Stimulated activated CD4-positive, alpha-beta T cell treated with anti-CD3 and anti-CD28 coated beads, Interleukin-15, amount 100 ng/mL, for 24 hours (primary cell): ENCODE results near the gene ITPA.
"Not testable (repeated sequence)": the region's sequence is repeated elsewhere in the genome, so short reads cannot be mapped to it uniquely, and the experiment has no call there.

Source experiments
- DNase-seq: peaks from one replicate; pipeline ENCODE4 v3.0.0-alpha.2; 2020

Gene ITPA

DNA sequence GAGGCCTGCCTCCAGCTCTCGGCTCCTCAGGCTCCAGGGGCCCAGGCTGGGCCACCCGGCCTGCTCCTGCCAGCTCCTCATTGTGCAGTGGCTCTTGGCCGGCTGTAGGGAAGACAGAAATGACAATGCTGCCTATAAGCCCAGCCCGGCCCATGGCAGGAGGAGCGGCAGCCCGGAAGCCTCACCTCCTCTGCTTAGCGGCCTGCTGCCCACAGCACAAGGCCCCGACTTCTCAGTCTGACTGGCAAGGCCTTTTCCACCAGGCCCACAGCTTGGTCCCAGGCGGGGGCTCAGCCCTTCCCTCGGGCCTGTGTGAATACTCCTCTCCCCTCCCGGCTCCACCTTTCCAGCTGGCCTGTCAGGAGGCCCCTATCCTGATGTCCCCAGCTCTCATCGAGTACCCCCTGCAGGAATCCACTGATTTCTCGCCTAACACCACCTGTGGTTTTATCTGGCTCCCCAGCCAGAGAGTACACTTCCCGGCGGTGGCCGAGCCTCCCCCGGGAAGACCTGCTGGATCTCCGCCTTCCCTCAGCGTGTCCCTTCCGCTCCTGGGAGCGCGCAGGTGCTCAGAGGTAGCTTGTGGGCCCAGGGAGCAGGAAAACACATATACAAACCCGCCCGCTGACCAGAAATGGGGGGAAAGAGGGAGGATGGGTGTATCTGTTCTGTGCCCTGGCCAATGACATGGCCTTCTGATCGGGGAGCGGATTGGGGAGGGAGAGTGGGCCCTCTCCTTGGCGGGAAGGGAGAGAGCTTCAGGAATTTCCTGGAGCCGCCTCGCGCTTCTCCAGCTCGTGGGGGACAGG, 5.8 kb upstream of the ITPA start:
- DNase-seq = peak; percentile 56

DNA sequence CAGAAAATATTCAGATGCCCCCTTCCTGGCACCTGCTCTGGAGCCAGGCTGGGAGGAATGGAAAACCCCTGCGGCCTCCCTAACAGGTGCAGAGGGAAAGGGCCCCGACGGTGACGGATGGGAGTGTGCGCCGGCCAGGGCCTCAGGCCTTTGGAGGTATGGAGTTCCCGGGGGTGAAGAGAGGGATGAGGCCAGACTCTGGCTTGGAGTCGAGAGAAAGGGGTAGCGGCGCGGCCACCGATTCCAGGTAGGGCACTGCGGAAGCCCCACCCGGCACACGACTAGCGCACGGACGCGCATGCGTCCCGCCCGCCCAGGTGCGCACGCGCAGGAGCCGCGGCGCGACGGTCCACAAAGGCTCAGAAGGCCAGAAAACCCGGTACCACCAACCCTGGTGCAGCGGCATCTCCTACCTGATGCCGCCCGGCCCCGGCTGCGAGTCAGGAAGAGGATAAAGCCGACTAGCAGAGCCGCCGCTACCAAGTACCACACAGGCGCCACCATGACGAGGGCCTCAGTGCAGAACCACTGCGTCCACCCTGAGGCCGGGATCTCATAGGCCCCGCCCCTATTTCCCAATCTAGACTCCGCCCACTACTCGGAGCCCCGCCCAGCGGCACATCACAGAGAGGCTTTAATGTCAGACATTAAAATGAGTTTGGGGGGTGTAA, 5.0 kb upstream of the ITPA start, which contains the start of gene DDRGK1:
Gene DDRGK1 (minus strand): TSS at position 559 of the 671 bp plus-strand sequence. CDS start 55 bp downstream, at position 504.
- peak; percentile 93 for DNase-seq

DNA sequence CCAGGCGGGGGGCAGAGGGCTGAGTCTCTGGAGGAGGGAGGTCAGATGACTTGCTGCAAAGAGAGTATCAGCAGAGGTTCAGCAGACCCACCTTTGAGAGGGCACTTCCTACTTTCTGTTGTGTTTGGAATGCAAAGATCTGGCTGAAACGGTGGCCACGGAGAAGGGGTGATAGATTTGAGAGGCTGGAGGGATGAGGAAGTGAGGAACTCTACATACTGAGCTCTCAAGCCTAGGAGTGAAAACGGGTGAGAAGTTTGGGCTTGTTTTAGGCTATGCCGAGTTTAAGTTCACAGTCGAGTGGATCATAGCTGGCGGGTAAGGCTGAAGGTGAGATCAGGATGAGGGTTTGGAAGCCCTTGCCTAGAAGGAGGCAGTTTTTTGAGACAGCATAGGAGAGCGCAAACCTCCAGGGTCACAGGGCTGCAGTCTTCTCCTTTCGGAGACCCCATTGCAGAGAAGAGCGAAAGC, 477 bp upstream of the ITPA start:
- DNase-seq = no peak

DNA sequence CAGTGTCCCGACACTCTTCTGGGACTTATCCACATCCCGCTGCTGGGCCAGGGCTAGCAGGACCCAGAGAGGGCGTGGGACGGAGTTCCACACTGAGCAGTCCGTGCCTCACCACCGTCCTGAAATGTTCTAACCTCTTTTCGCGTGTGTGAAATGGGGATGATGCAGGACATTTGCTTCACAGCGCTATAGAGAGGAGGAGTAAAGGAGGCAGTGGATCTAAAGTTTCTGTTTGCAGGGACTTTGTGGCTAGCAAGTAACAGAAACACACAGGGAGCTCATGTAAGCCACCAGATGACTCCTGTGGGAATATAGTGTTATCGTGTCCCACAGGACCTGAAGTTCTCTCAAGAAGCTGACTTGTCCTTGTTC, 634 bp downstream of the ITPA start:
- DNase-seq = no peak

DNA sequence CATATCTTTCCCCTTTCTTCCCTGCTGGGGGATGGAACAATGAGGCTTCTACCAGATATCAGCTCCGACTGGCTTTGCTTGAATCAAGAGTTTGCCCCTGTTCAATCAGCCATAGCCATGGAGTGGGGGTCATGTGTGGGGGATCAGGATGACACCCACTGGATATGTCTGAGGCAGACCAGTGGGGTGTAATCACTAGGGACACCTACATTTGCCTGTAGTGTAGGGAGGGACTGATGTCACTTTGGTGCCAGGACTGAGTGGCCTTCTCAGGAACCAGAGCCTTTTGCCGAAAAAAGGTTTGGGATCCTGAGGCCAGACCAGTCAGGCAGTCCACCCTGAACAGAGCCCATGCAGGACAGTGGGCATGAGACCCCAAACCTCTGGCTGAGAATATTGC, 1.0 kb downstream of the ITPA start:
- no peak for DNase-seq

DNA sequence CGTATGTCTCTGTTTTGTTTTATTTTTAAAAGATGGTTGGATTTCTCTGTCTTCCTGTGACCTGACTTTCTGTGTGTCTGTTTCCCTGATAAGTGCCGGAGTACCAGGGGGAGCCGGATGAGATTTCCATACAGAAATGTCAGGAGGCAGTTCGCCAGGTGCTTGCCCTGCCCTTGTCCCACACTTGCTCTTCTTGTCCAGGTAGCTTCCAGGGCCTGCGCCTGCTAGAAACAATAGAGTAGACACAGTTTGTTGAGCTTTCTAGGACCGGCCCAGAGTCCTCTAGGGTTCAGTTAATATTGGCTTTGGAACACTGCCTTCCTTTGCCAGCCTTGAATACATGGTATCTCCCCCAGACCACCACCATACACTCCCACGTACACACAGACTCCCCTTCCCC, 3.9 kb downstream of the ITPA start:
- DNase-seq = no peak

DNA sequence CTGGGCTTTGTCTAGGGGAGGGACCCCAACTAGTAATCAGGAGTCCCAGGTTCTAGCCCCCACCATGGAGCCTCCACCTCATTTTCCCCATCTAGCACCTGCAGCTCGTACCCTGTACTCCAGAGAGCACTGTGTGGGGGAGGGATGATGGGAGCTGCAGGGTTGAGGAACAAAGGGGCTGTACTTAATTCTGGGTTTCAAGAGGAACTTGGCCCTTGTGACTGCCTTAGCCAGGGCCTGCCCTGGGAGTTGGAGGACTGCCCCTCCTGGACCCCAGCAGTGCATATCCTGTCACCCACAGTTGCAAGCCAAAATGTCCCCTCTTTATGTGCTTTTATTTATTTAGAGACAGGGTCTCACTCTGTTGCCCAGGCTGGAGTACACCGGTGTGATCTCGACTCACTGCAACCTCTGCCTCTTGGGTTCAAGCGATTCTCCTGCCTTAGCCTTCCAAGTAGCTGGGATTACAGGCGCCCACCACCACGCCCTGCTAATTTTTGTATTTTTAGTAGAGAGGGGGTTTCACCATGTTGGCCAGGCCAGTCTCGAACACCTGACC, 6.1 kb downstream of the ITPA start:
- not testable (repeated sequence) for DNase-seq

DNA sequence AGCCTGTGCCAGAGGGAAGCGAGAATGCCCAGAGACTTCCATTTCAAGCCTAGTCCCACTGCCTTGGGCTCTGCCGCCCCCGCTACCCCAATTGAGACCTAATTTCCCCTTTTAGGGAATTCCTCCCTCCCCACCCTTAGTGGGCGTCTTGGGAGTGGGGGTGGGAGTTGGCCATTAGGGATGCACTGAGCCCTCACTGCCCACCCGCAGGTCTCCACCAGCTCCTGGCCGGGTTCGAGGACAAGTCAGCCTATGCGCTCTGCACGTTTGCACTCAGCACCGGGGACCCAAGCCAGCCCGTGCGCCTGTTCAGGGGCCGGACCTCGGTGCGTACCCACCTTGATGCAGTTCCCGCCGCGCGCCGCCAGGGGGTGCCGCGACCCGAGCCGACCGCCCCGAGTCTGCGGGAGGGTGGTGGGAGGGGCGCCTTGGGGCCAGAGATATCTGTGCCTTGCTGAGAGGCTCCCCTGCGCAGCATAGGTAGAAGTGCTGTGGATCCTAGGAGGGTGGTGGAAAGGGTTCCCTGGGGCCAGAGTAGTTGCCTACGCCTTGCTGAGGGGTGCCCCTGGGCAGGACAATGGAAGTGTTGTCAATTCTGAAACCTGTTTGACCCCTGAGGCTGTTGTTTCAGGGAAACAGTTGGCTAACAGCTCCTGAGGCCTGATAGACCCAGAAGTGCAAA, 9.2 kb downstream of the ITPA start:
- DNase-seq = peak; percentile 84

DNA sequence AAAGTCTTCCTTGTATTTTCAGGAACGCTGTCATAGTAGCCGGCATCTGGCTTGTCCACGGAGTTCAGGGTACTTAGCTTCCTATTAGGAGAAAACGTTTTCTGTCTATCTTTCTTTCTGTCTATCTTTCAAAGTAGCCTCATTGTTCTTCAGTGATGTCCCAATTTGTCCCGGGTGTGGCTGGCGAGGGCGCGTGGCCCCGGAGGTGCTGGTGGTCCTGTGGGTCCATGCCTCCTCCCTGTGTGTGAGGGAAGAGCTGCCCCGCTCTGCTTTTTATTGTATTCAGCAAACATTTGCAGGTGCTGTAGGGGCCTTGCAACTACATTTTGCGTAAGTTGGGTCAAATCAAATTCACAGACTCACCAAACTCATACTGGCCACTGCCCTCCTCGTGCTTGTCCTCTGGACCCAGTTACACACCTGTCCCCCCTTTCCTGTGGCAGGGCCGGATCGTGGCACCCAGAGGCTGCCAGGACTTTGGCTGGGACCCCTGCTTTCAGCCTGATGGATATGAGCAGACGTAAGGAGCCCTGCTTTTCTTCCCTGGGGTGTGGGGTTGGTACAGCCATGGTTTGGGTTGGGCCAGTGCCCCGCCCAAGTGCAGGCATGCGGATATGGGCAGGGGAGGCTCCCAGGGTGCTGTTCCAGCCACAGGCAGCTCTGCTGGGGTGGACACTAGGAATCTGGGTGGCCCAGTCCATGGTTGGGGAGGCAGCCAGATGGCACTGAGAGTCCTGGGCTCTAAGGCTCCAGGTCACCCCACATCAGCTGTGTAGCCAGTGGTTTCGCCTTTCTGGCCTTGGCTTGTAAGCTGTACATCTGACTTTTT, 12.3 kb downstream of the ITPA start:
- DNase-seq = no peak

DNA sequence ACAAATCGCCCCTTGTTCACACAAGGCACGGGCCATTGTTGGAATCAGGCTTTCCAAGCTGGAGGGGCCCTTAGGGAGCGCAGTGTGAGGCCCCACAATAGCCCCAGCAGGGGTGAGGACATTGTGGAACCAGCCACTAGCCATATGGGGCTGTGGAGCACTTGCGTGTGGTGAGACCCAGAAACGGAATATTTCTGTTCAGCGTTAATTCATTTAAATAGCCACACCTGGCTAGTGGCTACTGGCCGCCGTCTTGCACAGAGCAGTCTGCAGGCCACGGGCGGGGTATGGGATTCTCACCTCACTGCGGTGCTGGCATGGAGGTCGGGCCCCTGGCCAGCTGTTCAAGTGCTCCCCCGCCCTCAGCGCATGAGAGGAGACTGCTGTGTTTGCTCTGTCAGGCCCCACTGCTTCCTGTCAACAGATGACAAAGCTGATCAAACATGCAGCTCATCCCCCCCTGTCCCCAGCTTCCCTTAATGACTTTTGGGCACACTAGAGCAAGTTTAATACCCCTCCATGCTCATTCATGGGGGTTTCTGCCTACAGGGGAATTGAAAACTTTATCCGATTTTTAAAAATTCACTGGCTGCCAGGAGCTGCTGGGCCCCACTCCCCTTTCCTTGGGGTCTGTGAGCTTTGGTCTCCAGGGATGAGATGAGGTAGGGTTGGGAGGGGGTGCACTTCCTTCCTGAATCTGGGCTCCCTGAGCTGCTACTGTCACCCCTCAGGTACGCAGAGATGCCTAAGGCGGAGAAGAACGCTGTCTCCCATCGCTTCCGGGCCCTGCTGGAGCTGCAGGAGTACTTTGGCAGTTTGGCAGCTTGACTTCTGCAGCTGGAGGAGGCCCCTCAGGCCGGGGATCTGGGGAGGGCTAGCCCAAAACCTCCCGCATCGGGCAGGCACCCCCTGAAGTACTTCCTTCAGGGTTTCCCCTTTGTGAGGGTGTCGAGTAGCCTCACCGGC, 13.6 kb downstream of the ITPA start:
- peak; percentile 34 for DNase-seq

DNA sequence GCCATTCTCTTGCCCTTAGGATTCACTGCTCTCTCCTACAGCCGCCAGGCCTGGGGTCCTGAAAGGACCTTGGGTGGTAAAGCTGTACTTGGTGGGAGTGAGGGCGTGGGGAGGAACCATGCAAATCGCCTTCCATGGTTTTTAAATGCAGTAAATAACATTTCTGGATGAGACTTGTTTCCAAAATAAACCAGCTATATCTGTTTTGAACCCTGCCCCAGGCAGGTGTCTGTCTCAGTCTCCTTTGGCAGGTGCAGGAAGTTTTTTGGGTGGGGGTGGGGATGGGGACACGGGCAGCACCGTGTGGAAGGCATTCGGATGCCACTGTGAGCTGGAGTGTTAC, 14.3 kb downstream of the ITPA start:
- no peak for DNase-seq

DNA sequence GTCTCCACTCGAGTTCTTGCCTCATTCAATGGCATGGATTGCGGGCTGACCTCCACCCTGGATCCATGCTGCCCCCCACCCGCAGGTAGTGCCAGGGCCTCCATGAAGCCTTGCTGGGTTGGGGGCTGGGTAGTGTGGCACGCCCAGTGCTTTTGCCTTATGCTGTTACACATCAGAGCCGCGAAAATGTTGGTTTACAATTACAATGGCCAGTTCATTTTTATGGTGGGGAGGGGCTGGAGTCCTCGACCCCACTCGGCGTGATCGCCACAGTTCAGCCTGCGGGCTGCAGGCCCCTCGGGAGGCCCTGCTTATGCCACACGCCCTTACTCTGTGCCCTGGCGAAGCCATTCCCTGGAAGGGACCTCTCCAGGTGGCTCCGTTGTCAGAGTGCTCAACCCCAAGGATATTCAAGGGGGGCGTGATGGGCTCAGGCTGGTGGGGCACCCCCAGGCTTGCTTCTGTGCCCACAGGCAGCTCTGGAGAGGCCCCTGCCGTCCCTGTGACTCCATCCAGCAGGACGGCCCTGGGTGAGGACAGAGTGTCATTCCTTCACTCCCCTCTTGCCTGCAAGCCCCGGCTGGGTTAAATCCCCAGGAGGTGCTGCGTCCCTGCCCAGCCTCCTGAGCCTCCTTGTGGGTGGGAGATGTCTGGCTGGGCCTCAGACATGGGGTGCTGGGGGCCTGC, 14.8 kb downstream of the ITPA start:
- no peak for DNase-seq

DNA sequence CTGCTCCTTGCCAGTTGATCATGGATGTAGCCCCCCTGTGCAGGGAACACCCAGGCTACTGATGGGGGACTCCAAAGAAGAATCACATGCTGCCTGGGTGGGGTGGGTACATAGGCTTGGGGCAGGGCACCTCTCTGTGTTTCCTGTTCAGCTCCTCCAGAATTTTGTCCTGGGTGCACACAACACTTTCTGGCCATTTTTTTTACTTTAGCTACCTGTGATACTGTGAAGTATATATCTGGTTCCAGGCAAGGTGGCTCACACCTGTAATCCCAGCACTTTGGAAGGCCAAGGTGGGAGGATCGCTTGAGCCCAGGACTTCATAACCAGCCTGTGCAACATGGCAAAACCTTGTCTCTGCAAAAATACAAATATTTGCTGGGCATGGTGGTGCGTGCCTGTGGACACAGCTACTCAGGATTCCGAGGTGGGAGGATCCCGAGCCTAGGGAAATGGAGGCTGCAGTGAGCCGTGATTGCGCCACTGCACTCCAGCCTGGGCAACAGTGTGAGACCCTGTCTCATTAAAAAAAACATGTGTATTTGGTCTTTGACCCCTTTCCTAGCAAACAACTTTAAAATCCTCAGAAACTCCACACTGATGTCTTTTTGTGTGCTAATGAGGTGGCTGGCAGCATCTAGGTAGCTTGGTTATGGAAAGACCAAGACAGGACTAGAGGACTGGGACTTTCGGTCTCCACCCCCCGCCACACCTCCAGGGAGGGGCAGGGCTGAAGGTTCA, 15.6 kb downstream of the ITPA start:
- DNase-seq = no peak

DNA sequence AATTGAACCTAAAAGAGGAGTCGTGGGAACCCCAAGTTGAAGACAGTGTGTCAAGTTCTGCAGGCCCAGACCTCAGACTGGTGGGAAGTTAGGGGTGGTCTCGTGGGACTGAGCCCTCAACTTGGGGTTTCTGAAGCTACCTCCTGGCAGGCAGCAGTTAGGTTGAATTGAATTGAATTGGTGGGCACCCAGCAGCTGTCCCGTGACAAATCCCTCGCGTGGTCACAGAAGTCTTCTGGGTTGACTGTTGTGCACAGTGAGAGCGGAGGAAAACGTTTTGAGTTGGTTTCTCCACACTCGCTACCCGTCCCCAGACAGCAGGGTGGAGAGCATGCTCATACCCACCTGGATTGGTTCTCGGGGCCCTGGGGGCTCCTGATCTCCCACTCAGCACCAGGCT, 16.8 kb downstream of the ITPA start:
- DNase-seq = no peak

DNA sequence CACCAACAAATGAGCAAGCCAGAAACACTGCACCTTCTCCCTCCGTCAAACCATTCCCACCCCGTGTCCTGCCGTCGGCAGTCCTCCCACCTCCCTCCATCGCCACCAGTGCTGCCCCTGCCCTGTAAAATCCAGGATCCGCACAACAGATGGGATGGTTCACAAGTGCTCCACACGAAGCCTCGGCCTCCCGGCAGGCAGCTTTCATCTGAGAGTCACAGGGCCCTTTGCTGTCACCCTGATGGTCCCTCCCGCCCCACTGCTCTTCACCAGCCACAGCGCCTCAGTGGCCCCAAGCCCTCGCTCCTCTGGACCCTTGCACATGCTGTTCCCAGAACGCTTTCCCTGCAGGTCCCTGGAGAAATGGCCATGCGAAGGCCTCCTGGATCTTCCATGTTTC, 17.6 kb downstream of the ITPA start:
- DNase-seq = no peak

DNA sequence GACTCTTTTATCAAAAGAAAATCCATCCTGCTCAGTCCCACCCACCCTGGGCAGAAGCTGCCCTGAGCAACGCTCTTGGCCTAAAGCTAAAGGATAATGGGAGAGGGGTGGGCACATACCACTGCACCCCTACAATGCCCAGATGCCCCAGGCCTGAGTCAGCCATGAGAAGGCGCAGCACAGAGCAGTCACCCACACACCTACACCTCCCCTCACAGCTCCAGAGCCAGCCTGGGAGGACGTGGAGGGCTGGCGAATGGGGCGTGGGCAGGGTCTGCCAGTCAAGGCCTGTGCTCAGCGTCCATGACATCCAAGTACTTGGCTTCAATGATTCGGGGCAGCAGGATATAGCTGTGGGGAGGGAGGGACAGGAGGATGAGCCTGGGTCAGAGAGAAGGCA, 18.2 kb downstream of the ITPA start:
- no peak for DNase-seq

DNA sequence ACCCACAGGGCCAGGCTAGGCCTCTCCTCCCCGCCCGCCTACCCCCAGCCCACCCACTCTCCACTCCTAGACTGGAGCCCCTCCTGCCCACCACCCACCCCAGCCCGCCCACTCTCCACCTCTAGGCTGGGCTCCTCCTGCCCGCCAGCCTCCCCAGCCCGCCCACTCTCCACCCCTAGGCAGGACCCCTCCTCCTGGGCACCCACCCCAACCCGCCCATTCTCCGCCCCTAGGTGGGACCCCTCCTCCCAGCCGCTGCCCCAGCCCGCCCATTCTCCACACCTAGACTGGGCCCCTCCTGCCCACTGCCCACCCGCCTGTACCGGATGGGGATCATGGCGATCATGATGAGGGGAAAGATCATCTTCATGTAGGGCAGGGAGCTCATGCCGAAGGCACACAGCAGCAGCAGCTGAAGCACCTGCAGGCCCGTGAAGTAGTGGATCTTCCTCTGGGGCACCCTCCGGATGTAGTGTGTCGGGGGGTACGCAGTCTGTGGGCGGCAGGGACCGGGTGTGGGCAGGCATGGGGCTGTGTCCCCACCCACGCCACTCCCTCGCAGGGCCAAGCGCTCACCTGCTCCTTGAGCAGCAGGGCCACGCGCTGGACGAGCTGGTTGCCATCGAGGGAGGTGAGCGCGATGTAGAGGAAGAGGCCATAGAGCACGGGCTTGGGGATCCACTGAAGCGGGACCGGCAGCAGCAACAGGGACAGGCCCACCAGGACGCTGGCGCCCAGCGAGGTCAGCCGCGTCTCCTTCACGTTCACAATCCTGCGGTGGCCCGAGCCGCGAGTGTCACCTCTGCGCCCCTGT, 18.8 kb downstream of the ITPA start:
- DNase-seq = no peak

DNA sequence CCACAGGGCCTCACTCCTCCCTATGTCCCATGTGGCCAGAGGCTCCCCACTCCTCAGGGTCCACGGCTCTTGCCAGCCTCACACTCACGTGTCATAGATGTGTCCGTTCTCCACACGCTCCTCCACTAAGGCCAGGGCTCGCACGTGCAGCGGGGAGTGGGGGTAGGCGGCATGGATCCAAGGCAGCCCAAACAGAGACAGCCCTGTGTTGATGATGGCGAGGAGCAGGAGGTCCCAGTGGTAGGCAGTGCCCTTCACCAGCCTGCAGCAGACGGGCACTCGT, 19.4 kb downstream of the ITPA start:
- no peak for DNase-seq

DNA sequence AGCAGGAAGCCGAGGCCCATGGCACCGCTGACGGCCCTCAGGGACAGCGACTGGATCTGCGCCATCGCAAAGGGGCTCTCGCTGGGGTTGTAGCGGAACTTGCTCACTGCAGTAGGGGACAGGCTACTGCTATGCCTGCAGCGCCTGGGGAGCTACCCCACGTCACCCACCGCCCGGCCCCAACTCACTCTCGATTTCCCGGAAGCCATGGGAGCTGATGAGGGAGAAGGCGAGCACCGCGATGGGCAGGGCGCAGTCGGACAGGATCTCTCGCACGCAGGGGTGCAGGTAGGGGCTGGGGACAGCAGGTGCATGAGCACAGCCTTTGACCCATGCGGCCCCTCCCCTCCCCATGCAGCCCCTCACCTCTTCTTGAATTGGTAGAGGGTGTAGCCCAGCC, 19.9 kb downstream of the ITPA start:
- no peak for DNase-seq
